ENCODE data around the gene TRAFD1. TPM values are rescaled to one million over a fixed set of nuclear protein-coding genes. Genes with fewer than 3 reads are reported as not detected.

The TRAFD1 gene
- total and polyA plus RNA-seq, 9 of the 15 experiments (the other 6 are each of a cell fraction or from before 2014, with no cell fraction given), result 41.3 to 85.5 (median 54.5) TPM

- TF ChIP-seq ZNF280B (CRISPR knock-in tag; IDR thresholded peaks at IDR 0.05) (no peak), RERE (CRISPR knock-in tag; IDR thresholded peaks at IDR 0.05; ENCODE audit: borderline replicate concordance) (no peak), SMARCA4 (IDR thresholded peaks at IDR 0.05) (no peak), KAT2B (IDR thresholded peaks at IDR 0.05; ENCODE audit: low read depth, low read length) (no peak), POLR3A (IDR thresholded peaks at IDR 0.05; ENCODE audit: borderline replicate concordance, extremely low read depth, insufficient read depth, insufficient read length) (no peak), ZNF232 (CRISPR knock-in tag; IDR thresholded peaks at IDR 0.05) (peak; percentile 84), MYNN (IDR thresholded peaks at IDR 0.05) (no peak), MYNN (CRISPR knock-in tag; IDR thresholded peaks at IDR 0.05) (no peak), CREB3 (tag; conservative IDR thresholded peaks at IDR 0.05; ENCODE audit: low read depth) (no peak), EGR1 (conservative IDR thresholded peaks at IDR 0.05) (0 out of 2 replicates have a peak, but pooled peaks have one; percentile 0), HOXB6 (CRISPR knock-in tag; IDR thresholded peaks at IDR 0.05; ENCODE audit: borderline replicate concordance) (no peak), ARID2 (IDR thresholded peaks at IDR 0.05) (no peak), RBM22 (IDR thresholded peaks at IDR 0.05; ENCODE audit: low read depth, low read length, poor library complexity, severe bottlenecking) (no peak), CUX1 (CRISPR knock-in tag; IDR thresholded peaks at IDR 0.05) (no peak)
Measured at GRCh38 chr12:112108202-112109079, 16.9 kb upstream of the TRAFD1 start, which contains the start of gene NAA25 (continued).
